HEK293 (cell line): ENCODE results near the gene FOXP3.

Experiments
- CTCF ChIA-PET: fragments of 350-600 bp; formaldehyde crosslinking; extraction: SDS; loops from one replicate; lab custom pipeline; 2021; ENCODE audit warnings: antibody characterized with exemption; lab: Yijun Ruan, JAX
- POLR2A ChIA-PET: fragments of 300-600 bp; formaldehyde crosslinking; extraction: SDS; loops from one replicate; lab custom pipeline; 2020; ENCODE audit warnings: antibody characterized with exemption, inconsistent platforms; lab: Yijun Ruan, JAX
- H3K27ac ChIP-seq: fragments of 200-500 bp; sonication (Bioruptor generic); 2 replicates; pipeline ENCODE4 v1.5.1; 2014; ENCODE audit warnings: low read depth, low read length, control low read depth, inconsistent platforms; ENCODE audit errors: extremely low read depth
- H3K36me3 ChIP-seq, 2 experiments: fragments of 200-500 bp in 1 of 2; sonication (Bioruptor generic) in 1 of 2; 1 replicate in 1 of 2; 2 replicates in 1 of 2; pipeline ENCODE4 v1.5.1; 2014 to 2017; ENCODE audit warnings: inconsistent platforms in 2 of 2, low read length in 2 of 2; ENCODE audit not compliant: control insufficient read depth in 2 of 2, insufficient read depth in 1 of 2
- H3K4me1 ChIP-seq: fragments of 200-500 bp; sonication (Bioruptor generic); 2 replicates; pipeline ENCODE4 v1.5.1; 2014; ENCODE audit warnings: mild to moderate bottlenecking, low read length, inconsistent platforms; ENCODE audit not compliant: control insufficient read depth, insufficient read depth
- H3K4me3 ChIP-seq: 2 replicates; pipeline ENCODE4 v1.5.1; 2011; ENCODE audit warnings: low read depth, mild to moderate bottlenecking, control low read depth, low read length, moderate library complexity
- H3K9me3 ChIP-seq: fragments of 200-500 bp; sonication (Bioruptor generic); 2 replicates; pipeline ENCODE4 v1.5.1; 2014; ENCODE audit warnings: low read depth, low read length, inconsistent platforms; ENCODE audit not compliant: control insufficient read depth, insufficient read depth
- BCL11B ChIP-seq: fragments of 450-650 bp; formaldehyde crosslinking; IDR thresholded peaks from 2 replicates; pipeline ENCODE4 v1.5.1; 2016; ENCODE audit warnings: low read depth, missing biosample characterization, missing genetic modification characterization
- HOXC10 ChIP-seq: sonication (generic); formaldehyde crosslinking; IDR thresholded peaks from 2 replicates; pipeline ENCODE4 v1.8.1; 2023; ENCODE audit warnings: mild to moderate bottlenecking, missing genetic modification reagents
- KLF10 ChIP-seq: fragments of 450-650 bp; IDR thresholded peaks from 2 replicates; pipeline ENCODE4 v1.5.1; 2018; ENCODE audit warnings: missing biosample characterization, mild to moderate bottlenecking, missing genetic modification characterization
- PBX3 ChIP-seq: sonication (generic); formaldehyde crosslinking; IDR thresholded peaks from 2 replicates; pipeline ENCODE4 v1.8.1; 2022; ENCODE audit warnings: mild to moderate bottlenecking, moderate library complexity, missing genetic modification reagents
- PRDM1 ChIP-seq: fragments of 450-650 bp; formaldehyde crosslinking; IDR thresholded peaks from 2 replicates; pipeline ENCODE4; 2016; ENCODE audit warnings: missing biosample characterization, missing genetic modification characterization
- SCRT1 ChIP-seq: fragments of 450-650 bp; formaldehyde crosslinking; IDR thresholded peaks from 2 replicates; pipeline ENCODE4 v1.5.1; 2016; ENCODE audit warnings: missing biosample characterization, missing genetic modification characterization, borderline replicate concordance
- ZBTB1 ChIP-seq: fragments of 450-650 bp; formaldehyde crosslinking; IDR thresholded peaks from 2 replicates; pipeline ENCODE4 v1.5.1; 2016; ENCODE audit warnings: missing biosample characterization, missing genetic modification characterization
- ZBTB20 ChIP-seq: fragments of 450-650 bp; formaldehyde crosslinking; IDR thresholded peaks from 2 replicates; pipeline ENCODE4 v1.5.1; 2016; ENCODE audit warnings: missing biosample characterization, missing genetic modification characterization
- ZBTB48 ChIP-seq: fragments of 450-650 bp; formaldehyde crosslinking; IDR thresholded peaks from 2 replicates; pipeline ENCODE4 v1.5.1; 2016; ENCODE audit warnings: missing biosample characterization, missing genetic modification characterization
- ZFP37 ChIP-seq: fragments of 450-650 bp; formaldehyde crosslinking; IDR thresholded peaks from 2 replicates; pipeline ENCODE4 v1.5.1; 2016; ENCODE audit warnings: missing biosample characterization, missing genetic modification characterization
- ZNF146 ChIP-seq: fragments of 450-650 bp; formaldehyde crosslinking; IDR thresholded peaks from 2 replicates; pipeline ENCODE4 v1.5.1; 2016; ENCODE audit warnings: missing biosample characterization, missing genetic modification characterization
- ZNF148 ChIP-seq: fragments of 450-650 bp; formaldehyde crosslinking; IDR thresholded peaks from 2 replicates; pipeline ENCODE4 v1.5.0; 2017; ENCODE audit warnings: missing biosample characterization, missing genetic modification characterization, borderline replicate concordance
- ZNF239 ChIP-seq: fragments of 450-650 bp; formaldehyde crosslinking; IDR thresholded peaks from 2 replicates; pipeline ENCODE4 v1.5.1; 2016; ENCODE audit warnings: missing biosample characterization, missing genetic modification characterization
- ZNF341 ChIP-seq: fragments of 450-650 bp; formaldehyde crosslinking; IDR thresholded peaks from 2 replicates; pipeline ENCODE4; 2016; ENCODE audit warnings: low read depth, missing biosample characterization, missing genetic modification characterization
- ZNF394 ChIP-seq: fragments of 450-650 bp; formaldehyde crosslinking; IDR thresholded peaks from 2 replicates; pipeline ENCODE4 v1.5.1; 2016; ENCODE audit warnings: missing biosample characterization, missing genetic modification characterization, mild to moderate bottlenecking, moderate library complexity, borderline replicate concordance
- ZNF530 ChIP-seq: fragments of 450-650 bp; formaldehyde crosslinking; IDR thresholded peaks from 2 replicates; pipeline ENCODE4 v1.5.1; 2016; ENCODE audit warnings: low read depth, missing biosample characterization, missing genetic modification characterization
- ZNF544 ChIP-seq: fragments of 450-650 bp; formaldehyde crosslinking; IDR thresholded peaks from 2 replicates; pipeline ENCODE4 v1.5.0; 2017; ENCODE audit warnings: missing biosample characterization, missing genetic modification characterization
- ZNF549 ChIP-seq: fragments of 450-650 bp; IDR thresholded peaks from 2 replicates; pipeline ENCODE4 v1.5.1; 2018; ENCODE audit warnings: missing biosample characterization, missing genetic modification characterization, mild to moderate bottlenecking, inconsistent platforms, moderate library complexity
- ZNF558 ChIP-seq: fragments of 450-650 bp; formaldehyde crosslinking; IDR thresholded peaks from 2 replicates; pipeline ENCODE4 v1.5.1; 2016; ENCODE audit warnings: missing biosample characterization, missing genetic modification characterization
- ZNF629 ChIP-seq: fragments of 450-650 bp; formaldehyde crosslinking; IDR thresholded peaks from 2 replicates; pipeline ENCODE4 v1.5.1; 2017; ENCODE audit warnings: missing biosample characterization, missing genetic modification characterization
- ZNF704 ChIP-seq: fragments of 450-650 bp; formaldehyde crosslinking; IDR thresholded peaks from 2 replicates; pipeline ENCODE4 v1.5.1; 2016; ENCODE audit warnings: missing biosample characterization, missing genetic modification characterization
- ZNF776 ChIP-seq: fragments of 450-650 bp; formaldehyde crosslinking; IDR thresholded peaks from 2 replicates; pipeline ENCODE4 v1.5.0; 2017; ENCODE audit warnings: missing biosample characterization, missing genetic modification characterization, borderline replicate concordance
- ZNF792 ChIP-seq: fragments of 450-650 bp; formaldehyde crosslinking; IDR thresholded peaks from 2 replicates; pipeline ENCODE4 v1.5.1; 2016; ENCODE audit warnings: missing biosample characterization, missing genetic modification characterization
- ZSCAN16 ChIP-seq: fragments of 450-650 bp; formaldehyde crosslinking; IDR thresholded peaks from 2 replicates; pipeline ENCODE4 v1.5.1; 2016; ENCODE audit warnings: missing biosample characterization, missing genetic modification characterization
- ZSCAN4 ChIP-seq: fragments of 450-650 bp; formaldehyde crosslinking; IDR thresholded peaks from 2 replicates; pipeline ENCODE4 v1.5.1; 2017; ENCODE audit warnings: missing biosample characterization, missing genetic modification characterization
- TF ChIP-seq, protein P1 (sequence below): fragments of 450-650 bp; formaldehyde crosslinking; IDR thresholded peaks from 2 replicates; pipeline ENCODE4 v1.5.1; 2016; ENCODE audit warnings: missing biosample characterization, missing genetic modification characterization

The FOXP3 gene

DNA sequence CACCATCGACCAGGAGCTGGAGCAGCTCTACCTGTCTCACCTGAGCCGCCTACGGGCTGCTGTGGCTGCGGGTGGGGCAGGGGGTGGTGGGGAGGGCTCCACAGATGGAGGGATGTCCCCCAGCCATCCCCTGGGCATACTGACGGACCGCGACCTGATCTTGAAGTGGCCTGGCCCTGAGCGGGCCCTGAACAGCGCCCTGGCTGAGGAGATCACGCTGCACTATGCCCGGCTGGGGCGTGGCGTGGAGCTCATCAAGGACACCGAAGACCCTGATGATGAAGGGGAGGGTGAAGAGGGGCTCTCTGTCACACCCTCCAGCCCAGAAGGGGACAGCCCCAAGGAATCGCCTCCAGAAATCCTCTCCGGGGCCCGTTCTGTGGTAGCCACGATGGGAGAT, 21.6 kb upstream of the FOXP3 start:
- Histone ChIP-seq H3K36me3 (no peaks in the 10 kb centered on the region), H3K9me3 (no peaks in the 10 kb centered on the region), H3K4me1 (no peaks in the 10 kb centered on the region), H3K27ac (no peak overlapping the region), H3K4me3 (no peak overlapping the region)
- ChIA-PET POLR2A (no interaction called here), CTCF (no interaction called here)
- TF ChIP-seq ZNF544 (tag by site-specific recombination) (no peak), ZNF704 (tag by site-specific recombination) (no peak), ZNF148 (no peak), BCL11B (tag by site-specific recombination) (no peak), ZNF558 (tag by site-specific recombination) (no peak), ZNF394 (tag by site-specific recombination) (no peak), HOXC10 (no peak)

GRCh38 chrX:49284212-49284611, 19.7 kb upstream of the FOXP3 start:
- Histone ChIP-seq H3K36me3 (no peaks in the 10 kb centered on the region), H3K4me3 (no peak overlapping the region), H3K27ac (no peak overlapping the region), H3K9me3 (no peaks in the 10 kb centered on the region), H3K4me1 (no peaks in the 10 kb centered on the region)
- TF ChIP-seq ZFP37 (tag by site-specific recombination), result no peak
- TF ChIP-seq PRDM1 (tag by site-specific recombination), result peak; percentile 91
- TF ChIP-seq, protein P1, sequence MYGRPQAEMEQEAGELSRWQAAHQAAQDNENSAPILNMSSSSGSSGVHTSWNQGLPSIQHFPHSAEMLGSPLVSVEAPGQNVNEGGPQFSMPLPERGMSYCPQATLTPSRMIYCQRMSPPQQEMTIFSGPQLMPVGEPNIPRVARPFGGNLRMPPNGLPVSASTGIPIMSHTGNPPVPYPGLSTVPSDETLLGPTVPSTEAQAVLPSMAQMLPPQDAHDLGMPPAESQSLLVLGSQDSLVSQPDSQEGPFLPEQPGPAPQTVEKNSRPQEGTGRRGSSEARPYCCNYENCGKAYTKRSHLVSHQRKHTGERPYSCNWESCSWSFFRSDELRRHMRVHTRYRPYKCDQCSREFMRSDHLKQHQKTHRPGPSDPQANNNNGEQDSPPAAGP (tag by site-specific recombination), result no peak
- no peak for TF ChIP-seq ZBTB1 (tag by site-specific recombination)
- no peak for TF ChIP-seq ZNF792 (tag by site-specific recombination)
- TF ChIP-seq ZNF239 (tag by site-specific recombination), result no peak
- POLR2A ChIA-PET, result no interaction called here
- CTCF ChIA-PET, result no interaction called here

DNA sequence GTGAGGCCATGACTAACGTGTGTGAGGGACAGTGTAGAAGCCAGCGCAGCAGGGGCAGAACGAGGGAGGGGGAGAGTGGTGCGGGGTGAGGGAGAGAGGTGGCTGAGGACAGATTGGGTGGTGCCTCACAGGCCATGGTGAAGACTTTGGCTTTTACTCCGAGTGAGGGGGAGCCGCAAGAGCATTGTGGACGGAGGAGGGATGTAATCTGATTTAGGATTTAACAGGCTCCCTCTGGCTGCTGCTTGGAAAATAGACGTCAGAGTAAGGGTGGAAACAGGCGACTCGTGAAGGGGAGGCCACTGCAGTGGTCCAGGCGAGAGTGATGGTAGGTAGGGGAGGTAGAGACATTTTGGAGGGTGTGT, 18.1 kb upstream of the FOXP3 start:
- Histone ChIP-seq H3K27ac (no peak overlapping the region), H3K4me1 (no peaks in the 10 kb centered on the region), H3K4me3 (no peak overlapping the region), H3K36me3 (no peaks in the 10 kb centered on the region), H3K9me3 (no peaks in the 10 kb centered on the region)
- ChIA-PET POLR2A (no interaction called here), CTCF (interaction anchor here (1.2 kb wide), 1 partner anchor 9 kb away, joined by 3 read pairs; no protein-coding TSS in a partner anchor)
- no peak for TF ChIP-seq ZNF146
- TF ChIP-seq ZSCAN16 (tag by site-specific recombination), result no peak
- TF ChIP-seq ZBTB48 (tag by site-specific recombination), result peak; percentile 50; the same call in 1 of the 2 replicates
- TF ChIP-seq ZBTB20 (tag by site-specific recombination), result peak; percentile 65
- no peak for TF ChIP-seq ZNF549
- no peak for TF ChIP-seq ZNF776 (tag by site-specific recombination)
- 0 out of 2 replicates have a peak, but pooled peaks have one; percentile 19 for TF ChIP-seq ZNF629 (tag by site-specific recombination)
- no peak for TF ChIP-seq SCRT1 (tag by site-specific recombination)
- TF ChIP-seq ZSCAN4 (tag by site-specific recombination), result 0 out of 2 replicates have a peak, but pooled peaks have one; percentile 29
- TF ChIP-seq KLF10 (tag by site-specific recombination), result no peak
- no peak for TF ChIP-seq PBX3 (CRISPR knock-in tag)
- TF ChIP-seq ZNF341 (tag by site-specific recombination), result no peak
- no peak for TF ChIP-seq ZNF530 (tag by site-specific recombination)
